ENCODE measurements around the gene TPRA1.

Gene TPRA1

GRCh38 chr3:127585813-127586413, 4.6 kb downstream of the TPRA1 start:
- no peaks in the 10 kb centered on the region for H3K36me3 ChIP-seq (ENCODE audit: insufficient read depth, low read length)
- H3K27ac ChIP-seq (ENCODE audit: low read depth, low read length), result no peak overlapping the region
- H3K9me3 ChIP-seq (ENCODE audit: low read length), result no peaks in the 10 kb centered on the region
- H3K4me3 ChIP-seq (ENCODE audit: low read depth in 1 of 2, low read length in 2 of 2), result no peak overlapping the region
- H3K4me1 ChIP-seq (ENCODE audit: insufficient read depth, low read length), result peaks cover 18% of the 10 kb centered on the region
- no peaks in the 10 kb centered on the region for H3K27me3 ChIP-seq (ENCODE audit: control insufficient read depth in 1 of 2, insufficient read depth in 2 of 2, low read length in 2 of 2)
- H3K9ac ChIP-seq (ENCODE audit: low read length), result no peak overlapping the region

- Histone ChIP-seq H3K36me3 (ENCODE audit: insufficient read depth, low read length) (no peaks in the 10 kb centered on the region), H3K9ac (ENCODE audit: low read length) (no peak overlapping the region), H3K4me1 (ENCODE audit: insufficient read depth, low read length) (peaks cover 18% of the 10 kb centered on the region)
These were observed 5.2 kb downstream of the TPRA1 start for GRCh38 chr3:127585163-127585812.

GRCh38 chr3:127584734-127585133, 5.8 kb downstream of the TPRA1 start:
- Histone ChIP-seq H3K9me3 (ENCODE audit: low read length) (no peaks in the 10 kb centered on the region), H3K4me3 (ENCODE audit: low read depth in 1 of 2, low read length in 2 of 2) (no peak overlapping the region), H3K27me3 (ENCODE audit: control insufficient read depth in 1 of 2, insufficient read depth in 2 of 2, low read length in 2 of 2) (no peaks in the 10 kb centered on the region), H3K9ac (ENCODE audit: low read length) (no peak overlapping the region), H3K36me3 (ENCODE audit: insufficient read depth, low read length) (no peaks in the 10 kb centered on the region), H3K27ac (ENCODE audit: low read depth, low read length) (no peak overlapping the region), H3K4me1 (ENCODE audit: insufficient read depth, low read length) (peaks cover 18% of the 10 kb centered on the region)

More at GRCh38 chr3:127585163-127585812, 5.2 kb downstream of the TPRA1 start:
- H3K27me3 ChIP-seq (ENCODE audit: control insufficient read depth in 1 of 2, insufficient read depth in 2 of 2, low read length in 2 of 2), result no peaks in the 10 kb centered on the region
- no peak overlapping the region for H3K27ac ChIP-seq (ENCODE audit: low read depth, low read length)
- H3K4me3 ChIP-seq (ENCODE audit: low read depth in 1 of 2, low read length in 2 of 2), result no peak overlapping the region
- no peaks in the 10 kb centered on the region for H3K9me3 ChIP-seq (ENCODE audit: low read length)

GRCh38 chr3:127580327-127581060, 10.0 kb downstream of the TPRA1 start:
- Histone ChIP-seq H3K4me3 (ENCODE audit: low read depth in 1 of 2, low read length in 2 of 2) (no peak overlapping the region), H3K9ac (ENCODE audit: low read length) (no peak overlapping the region), H3K36me3 (ENCODE audit: insufficient read depth, low read length) (peaks cover 20% of the 10 kb centered on the region), H3K27ac (ENCODE audit: low read depth, low read length) (no peak overlapping the region), H3K9me3 (ENCODE audit: low read length) (no peaks in the 10 kb centered on the region), H3K4me1 (ENCODE audit: insufficient read depth, low read length) (peaks cover 3% of the 10 kb centered on the region), H3K27me3 (ENCODE audit: control insufficient read depth in 1 of 2, insufficient read depth in 2 of 2, low read length in 2 of 2) (no peaks in the 10 kb centered on the region)

GRCh38 chr3:127578802-127579201, 11.7 kb downstream of the TPRA1 start:
- H3K27ac ChIP-seq (ENCODE audit: low read depth, low read length), result no peak overlapping the region

GRCh38 chr3:127578168-127578567, 12.4 kb downstream of the TPRA1 start:
- H3K36me3 ChIP-seq (ENCODE audit: insufficient read depth, low read length), result peaks cover 36% of the 10 kb centered on the region
- no peak overlapping the region for H3K9ac ChIP-seq (ENCODE audit: low read length)
- no peak overlapping the region for H3K4me3 ChIP-seq (ENCODE audit: low read depth in 1 of 2, low read length in 2 of 2)
- no peaks in the 10 kb centered on the region for H3K9me3 ChIP-seq (ENCODE audit: low read length)
- H3K4me1 ChIP-seq (ENCODE audit: insufficient read depth, low read length), result peaks cover 4% of the 10 kb centered on the region
- no peak overlapping the region for H3K27ac ChIP-seq (ENCODE audit: low read depth, low read length)
- H3K27me3 ChIP-seq (ENCODE audit: control insufficient read depth in 1 of 2, insufficient read depth in 2 of 2, low read length in 2 of 2), result no peaks in the 10 kb centered on the region

More at GRCh38 chr3:127578802-127579201, 11.7 kb downstream of the TPRA1 start:
- Histone ChIP-seq H3K9me3 (ENCODE audit: low read length) (no peaks in the 10 kb centered on the region), H3K9ac (ENCODE audit: low read length) (no peak overlapping the region), H3K36me3 (ENCODE audit: insufficient read depth, low read length) (peaks cover 30% of the 10 kb centered on the region), H3K27me3 (ENCODE audit: control insufficient read depth in 1 of 2, insufficient read depth in 2 of 2, low read length in 2 of 2) (no peaks in the 10 kb centered on the region), H3K4me3 (ENCODE audit: low read depth in 1 of 2, low read length in 2 of 2) (no peak overlapping the region), H3K4me1 (ENCODE audit: insufficient read depth, low read length) (peaks cover 4% of the 10 kb centered on the region)

- no peaks in the 10 kb centered on the region for H3K9me3 ChIP-seq (ENCODE audit: low read length)
- no peak overlapping the region for H3K27ac ChIP-seq (ENCODE audit: low read depth, low read length)
- H3K36me3 ChIP-seq (ENCODE audit: insufficient read depth, low read length), result peaks cover 43% of the 10 kb centered on the region
- no peaks in the 10 kb centered on the region for H3K27me3 ChIP-seq (ENCODE audit: control insufficient read depth in 1 of 2, insufficient read depth in 2 of 2, low read length in 2 of 2)
- H3K9ac ChIP-seq (ENCODE audit: low read length), result no peak overlapping the region
- H3K4me3 ChIP-seq (ENCODE audit: low read depth in 1 of 2, low read length in 2 of 2), result no peak overlapping the region
- peaks cover 4% of the 10 kb centered on the region for H3K4me1 ChIP-seq (ENCODE audit: insufficient read depth, low read length)
These were observed 13.1 kb downstream of the TPRA1 start for GRCh38 chr3:127577448-127577847.

- Histone ChIP-seq H3K36me3 (ENCODE audit: insufficient read depth, low read length) (peaks cover 55% of the 10 kb centered on the region), H3K27me3 (ENCODE audit: control insufficient read depth in 1 of 2, insufficient read depth in 2 of 2, low read length in 2 of 2) (no peaks in the 10 kb centered on the region), H3K4me1 (ENCODE audit: insufficient read depth, low read length) (peaks cover 4% of the 10 kb centered on the region), H3K4me3 (ENCODE audit: low read depth in 1 of 2, low read length in 2 of 2) (no peak overlapping the region), H3K9ac (ENCODE audit: low read length) (no peak overlapping the region), H3K27ac (ENCODE audit: low read depth, low read length) (no peak overlapping the region), H3K9me3 (ENCODE audit: low read length) (no peaks in the 10 kb centered on the region)
These were observed 15.4 kb downstream of the TPRA1 start for GRCh38 chr3:127574880-127575878.

- no peak overlapping the region for H3K4me3 ChIP-seq (ENCODE audit: low read depth in 1 of 2, low read length in 2 of 2)
- H3K27me3 ChIP-seq (ENCODE audit: control insufficient read depth in 1 of 2, insufficient read depth in 2 of 2, low read length in 2 of 2), result no peaks in the 10 kb centered on the region
- peaks cover 4% of the 10 kb centered on the region for H3K4me1 ChIP-seq (ENCODE audit: insufficient read depth, low read length)
- no peak overlapping the region for H3K27ac ChIP-seq (ENCODE audit: low read depth, low read length)
- no peaks in the 10 kb centered on the region for H3K9me3 ChIP-seq (ENCODE audit: low read length)
- H3K9ac ChIP-seq (ENCODE audit: low read length), result no peak overlapping the region
- H3K36me3 ChIP-seq (ENCODE audit: insufficient read depth, low read length), result peaks cover 49% of the 10 kb centered on the region
These were observed 16.6 kb downstream of the TPRA1 start for GRCh38 chr3:127573912-127574311.

- H3K36me3 ChIP-seq (ENCODE audit: insufficient read depth, low read length), result peaks cover 44% of the 10 kb centered on the region
These were observed 17.1 kb downstream of the TPRA1 start for GRCh38 chr3:127573401-127573800.

GRCh38 chr3:127572735-127573134, 17.8 kb downstream of the TPRA1 start:
- Histone ChIP-seq H3K36me3 (ENCODE audit: insufficient read depth, low read length) (peaks cover 37% of the 10 kb centered on the region), H3K4me3 (ENCODE audit: low read depth in 1 of 2, low read length in 2 of 2) (no peak overlapping the region), H3K9ac (ENCODE audit: low read length) (no peak overlapping the region), H3K4me1 (ENCODE audit: insufficient read depth, low read length) (peaks cover 4% of the 10 kb centered on the region), H3K27me3 (ENCODE audit: control insufficient read depth in 1 of 2, insufficient read depth in 2 of 2, low read length in 2 of 2) (no peaks in the 10 kb centered on the region), H3K9me3 (ENCODE audit: low read length) (no peaks in the 10 kb centered on the region), H3K27ac (ENCODE audit: low read depth, low read length) (no peak overlapping the region)

More at GRCh38 chr3:127573401-127573800, 17.1 kb downstream of the TPRA1 start:
- no peak overlapping the region for H3K9ac ChIP-seq (ENCODE audit: low read length)
- no peak overlapping the region for H3K4me3 ChIP-seq (ENCODE audit: low read depth in 1 of 2, low read length in 2 of 2)
- no peaks in the 10 kb centered on the region for H3K9me3 ChIP-seq (ENCODE audit: low read length)
- no peaks in the 10 kb centered on the region for H3K27me3 ChIP-seq (ENCODE audit: control insufficient read depth in 1 of 2, insufficient read depth in 2 of 2, low read length in 2 of 2)
- no peak overlapping the region for H3K27ac ChIP-seq (ENCODE audit: low read depth, low read length)
- H3K4me1 ChIP-seq (ENCODE audit: insufficient read depth, low read length), result peaks cover 4% of the 10 kb centered on the region

All from muscle layer of colon (tissue), 2 donors.